Tibial artery (tissue), 4 donors: Measurements from ENCODE around the gene FNDC8.

Experiments
- DNase-seq, 2 donors: peaks; one replicate each; pipeline ENCODE4 v3.0.0-alpha.2; 2019
- H3K27ac ChIP-seq, 2 donors: fragments of 200-600 bp; sonication (generic) in 1 of 2; 1 replicate in 1 of 2; 2 replicates in 1 of 2; pipeline ENCODE4 v1.5.1; 2018 to 2019; ENCODE audit warnings: mild to moderate bottlenecking in 1 of 2
- H3K27me3 ChIP-seq, 2 donors: fragments of 200-600 bp; sonication (generic) in 1 of 2; one replicate each; pipeline versions ENCODE4 v1.5.1 to v1.6.0; 2016 to 2019
- H3K36me3 ChIP-seq, 3 donors: fragments of 200-600 bp; sonication (generic) in 2 of 3; one replicate each; pipeline ENCODE4 v1.5.1; 2016 to 2019; ENCODE audit warnings: mild to moderate bottlenecking in 2 of 3
- H3K4me1 ChIP-seq, 4 donors: fragments of 200-600 bp; sonication (generic) in 2 of 4; 1 replicate in 3 of 4; 2 replicates in 1 of 4; pipeline ENCODE4 v1.5.1; 2016 to 2019
- H3K4me3 ChIP-seq, 2 donors: fragments of 200-600 bp; sonication (generic) in 1 of 2; 1 replicate in 1 of 2; 2 replicates in 1 of 2; pipeline ENCODE4 v1.5.1; 2018 to 2019; ENCODE audit warnings: mild to moderate bottlenecking in 2 of 2
- H3K9me3 ChIP-seq, 3 donors: fragments of 200-600 bp; sonication (generic) in 1 of 3; one replicate each; pipeline ENCODE4 v1.5.1; 2016 to 2019
- CTCF ChIP-seq, 2 experiments: fragments of 200-600 bp in 1 of 2; fragments of 450-650 bp in 1 of 2; IDR thresholded peaks; one replicate each; pipeline ENCODE4 v1.5.1; 2017 to 2019; ENCODE audit warnings: antibody characterized with exemption in 2 of 2, mild to moderate bottlenecking in 1 of 2, moderate library complexity in 1 of 2
- intact Hi-C: fragments of 100-400 bp; cut with DNase I; formaldehyde crosslinking; loops from one replicate; pipeline ENCODE4 v1.15.0; 2023; ENCODE audit warnings: low total_unique reads

FNDC8 gene

GRCh38 chr17:35129973-35130351, 8.5 kb downstream of the FNDC8 start:
- TF ChIP-seq CTCF (IDR thresholded peaks at IDR 0.05): no peak
- intact Hi-C loops: no loop called here
- Histone ChIP-seq H3K36me3 (peaks cover 20 to 42% (median 37%) of the 10 kb centered on the region in 3 donors), H3K27ac (no peak overlapping the region), H3K9me3 (no peaks in the 10 kb centered on the region), H3K4me3 (no peak overlapping the region), H3K27me3 (no peaks in the 10 kb centered on the region), H3K4me1 (no peaks in the 10 kb centered on the region)
- DNase-seq: no peak

DNA sequence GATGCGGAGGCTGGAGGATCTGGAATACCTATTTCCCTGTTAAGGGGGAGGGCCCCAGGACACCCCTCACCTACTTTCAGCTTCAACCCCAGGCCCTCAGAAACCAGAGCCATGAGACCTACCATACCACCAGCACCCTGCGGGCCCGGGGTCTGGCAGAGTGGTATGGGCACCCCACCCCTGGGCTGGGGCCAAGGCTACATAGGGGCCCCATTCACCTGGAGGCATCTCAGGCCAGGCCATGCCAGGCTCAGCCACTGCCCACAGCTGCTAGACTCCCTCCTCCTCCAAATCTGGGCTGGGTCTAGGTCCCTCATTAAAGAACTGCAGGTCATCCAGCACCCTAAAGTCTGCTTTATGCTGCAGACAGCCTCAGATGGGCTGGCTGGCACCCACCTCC, 9.0 kb downstream of the FNDC8 start:
- H3K4me1 ChIP-seq: no peaks in the 10 kb centered on the region
- no peak for DNase-seq
- no peak for TF ChIP-seq CTCF (IDR thresholded peaks at IDR 0.05)

GRCh38 chr17:35132099-35132498, 10.7 kb downstream of the FNDC8 start:
- TF ChIP-seq CTCF (IDR thresholded peaks at IDR 0.05): no peak
- DNase-seq: no peak
- intact Hi-C loops: no loop called here
- H3K36me3 ChIP-seq: peaks cover 36 to 64% (median 59%) of the 10 kb centered on the region in 3 donors
- no peaks in the 10 kb centered on the region for H3K9me3 ChIP-seq
- H3K27ac ChIP-seq: no peak overlapping the region
- H3K4me1 ChIP-seq: no peaks in the 10 kb centered on the region
- H3K4me3 ChIP-seq: no peak overlapping the region
- no peaks in the 10 kb centered on the region for H3K27me3 ChIP-seq

More for the DNA sequence above, 9.0 kb downstream of the FNDC8 start:
- Histone ChIP-seq H3K27me3 (no peaks in the 10 kb centered on the region), H3K4me3 (no peak overlapping the region), H3K9me3 (no peaks in the 10 kb centered on the region), H3K36me3 (peaks cover 24 to 47% (median 42%) of the 10 kb centered on the region in 3 donors), H3K27ac (no peak overlapping the region)
- intact Hi-C loops: no loop called here

DNA sequence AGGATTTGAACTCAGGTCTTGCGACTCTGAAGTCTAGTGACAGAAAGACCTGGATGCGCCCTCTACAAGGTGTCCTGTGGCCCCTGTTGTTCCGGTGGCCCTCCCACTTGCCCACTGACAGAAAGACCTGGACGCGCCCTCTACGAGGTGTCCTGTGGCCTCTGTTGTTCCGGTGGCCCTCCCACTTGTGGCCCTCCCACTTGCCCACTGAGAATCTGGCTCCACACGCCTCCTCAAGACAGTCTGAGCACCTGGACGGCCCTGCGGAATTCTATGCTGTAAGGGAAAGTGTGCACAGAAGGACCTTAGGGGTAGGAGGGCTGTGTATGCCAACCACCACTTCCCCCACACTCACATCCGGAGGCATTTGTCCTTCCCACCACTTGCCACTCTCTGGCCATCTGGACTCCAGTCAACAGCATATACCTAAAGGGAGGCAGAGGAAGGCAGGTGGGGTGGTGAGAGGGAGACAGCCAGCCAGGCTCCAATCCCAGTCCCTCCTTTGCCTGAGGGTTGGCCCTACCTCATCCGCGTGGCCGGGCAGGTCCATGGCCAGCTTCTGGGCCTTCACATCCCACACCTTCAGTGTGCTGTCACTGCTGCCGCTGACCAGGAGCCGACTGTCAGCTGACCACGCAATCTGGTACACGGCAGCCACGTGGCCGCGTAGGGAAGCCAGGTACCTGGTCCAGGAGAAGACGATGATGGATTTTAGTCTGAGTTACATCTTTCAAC, 11.6 kb downstream of the FNDC8 start:
- H3K27me3 ChIP-seq: no peaks in the 10 kb centered on the region
- no peak overlapping the region for H3K27ac ChIP-seq
- no peaks in the 10 kb centered on the region for H3K4me1 ChIP-seq
- no peak for TF ChIP-seq CTCF (IDR thresholded peaks at IDR 0.05)
- no peak for DNase-seq
- intact Hi-C loops: no loop called here
- H3K36me3 ChIP-seq: peaks cover 44 to 73% (median 68%) of the 10 kb centered on the region in 3 donors
- no peak overlapping the region for H3K4me3 ChIP-seq
- no peaks in the 10 kb centered on the region for H3K9me3 ChIP-seq

DNA sequence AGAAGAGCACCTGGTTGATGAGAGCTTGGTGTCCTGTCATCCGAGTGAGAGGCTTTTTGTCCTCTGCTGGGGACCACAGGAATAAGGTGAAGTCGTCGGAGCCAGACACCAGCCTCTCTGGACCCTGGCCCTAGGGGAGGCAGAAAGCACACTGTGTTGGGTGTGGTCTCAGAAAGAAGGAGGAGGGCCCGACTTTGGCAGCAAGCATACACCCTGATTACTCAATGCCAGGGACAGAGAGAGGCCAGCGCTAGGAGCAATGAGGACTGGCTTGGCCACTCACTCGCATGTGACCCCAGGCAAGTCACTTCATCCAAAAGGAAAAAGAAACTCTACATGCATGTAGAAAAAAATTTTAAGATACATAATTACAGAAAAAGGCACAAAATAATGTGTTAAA, 13.9 kb downstream of the FNDC8 start:
- H3K4me3 ChIP-seq: no peak overlapping the region
- no peak for DNase-seq
- no peaks in the 10 kb centered on the region for H3K4me1 ChIP-seq
- TF ChIP-seq CTCF (IDR thresholded peaks at IDR 0.05): no peak
- no peak overlapping the region for H3K27ac ChIP-seq
- intact Hi-C loops: no loop called here
- no peaks in the 10 kb centered on the region for H3K9me3 ChIP-seq
- H3K36me3 ChIP-seq: peaks cover 49 to 94% (median 86%) of the 10 kb centered on the region in 3 donors
- no peaks in the 10 kb centered on the region for H3K27me3 ChIP-seq
